GM18520 (cell line): ENCODE results near the gene PGM3.

Source experiments
- ATAC-seq: cut with Tn5 transposase; IDR thresholded peaks from one replicate; pipeline ENCODE4 v1.9.1; 2021; ENCODE audit not compliant: unreplicated experiment

The PGM3 gene

GRCh38 chr6:83119742-83120300 is 73.2 kb downstream of the PGM3 start:
- ATAC-seq, result no peak

- no peak for ATAC-seq
These were observed 75.3 kb downstream of the PGM3 start for GRCh38 chr6:83117802-83118201.
